A549 (cell line): ENCODE results near the gene LMO7. TPM values are rescaled to one million over a fixed set of nuclear protein-coding genes. Genes with fewer than 3 reads are reported as not detected.
A peak's percentile ranks its signal among the peaks of the same experiment; 100 is the strongest.

Experiments used
- ATAC-seq, 2 experiments: fragments of 200-7000 bp in 1 of 2; fragments of >200 bp in 1 of 2; cut with Nextera tagmentation in 1 of 2; cut with Tn5 transposase in 1 of 2; 3 replicates each; pipeline versions ENCODE4 v1.8.0 to v1.9.1; 2018 to 2020; ENCODE audit warnings: mild to moderate bottlenecking in 1 of 2, moderate library complexity in 1 of 2
- CTCF ChIA-PET: fragments of 300-600 bp; sonication (Branson Sonifier 250); formaldehyde crosslinking; extraction: SDS; loops from one replicate; lab custom pipeline; 2021; ENCODE audit warnings: antibody characterized with exemption, inconsistent platforms; lab: Yijun Ruan, JAX
- POLR2A ChIA-PET: fragments of 350-600 bp; formaldehyde crosslinking; extraction: SDS; loops from one replicate; lab custom pipeline; 2021; ENCODE audit warnings: antibody characterized with exemption, inconsistent platforms; lab: Yijun Ruan, JAX
- DNase-seq, 2 experiments: peaks; one replicate each; pipeline versions ENCODE4 v3.0.0 to v3.0.0-alpha.2; 2011 to 2016; ENCODE audit warnings: low read depth in 1 of 2, low spot score in 1 of 2
- FAIRE-seq: peaks from 2 replicates; lab custom pipeline; 2011; peaks lifted over from hg19 to GRCh38; lab: Jason Lieb, UNC
- H3K27ac ChIP-seq, 2 experiments: fragments of >200 bp; sonication (Bioruptor Twin); formaldehyde crosslinking; 3 replicates each; pipeline ENCODE4 v1.5.1; 2016 to 2017
- H3K4me1 ChIP-seq: fragments of >200 bp; sonication (Bioruptor Twin); formaldehyde crosslinking; 3 replicates; pipeline ENCODE4 v1.6.1; 2016
- H3K4me2 ChIP-seq: fragments of >200 bp; sonication (Bioruptor Twin); formaldehyde crosslinking; 3 replicates; pipeline ENCODE4 v1.6.1; 2016
- H3K4me3 ChIP-seq: fragments of >200 bp; sonication (Bioruptor Twin); formaldehyde crosslinking; 3 replicates; pipeline ENCODE4 v1.5.1; 2016
- H3K9me3 ChIP-seq: fragments of >200 bp; sonication (Bioruptor Twin); formaldehyde crosslinking; 3 replicates; pipeline ENCODE4 v1.6.1; 2016
- BCL3 ChIP-seq: fragments of >200 bp; sonication (Bioruptor Twin); formaldehyde crosslinking; IDR thresholded peaks from 3 replicates; pipeline ENCODE4 v1.6.1; 2016
- CBX8 ChIP-seq: fragments of 200-600 bp; sonication (generic); IDR thresholded peaks from 2 replicates; pipeline ENCODE4 v1.6.1; 2016
- CHD4 ChIP-seq: fragments of 200-600 bp; sonication (generic); IDR thresholded peaks from 2 replicates; pipeline ENCODE4 v1.6.1; 2016; ENCODE audit warnings: antibody characterized with exemption, mild to moderate bottlenecking, borderline replicate concordance
- CTCF ChIP-seq: fragments of >200 bp; sonication (Bioruptor Twin); formaldehyde crosslinking; IDR thresholded peaks from 3 replicates; pipeline ENCODE4 v1.5.1; 2016
- EHMT2 ChIP-seq: fragments of 200-600 bp; sonication (generic); IDR thresholded peaks from 2 replicates; pipeline ENCODE4 v1.6.1; 2016; ENCODE audit warnings: antibody characterized with exemption, low read depth, mild to moderate bottlenecking, moderate library complexity
- EP300 ChIP-seq, 2 experiments: fragments of >200 bp; sonication (Bioruptor Twin); formaldehyde crosslinking; IDR thresholded peaks; 2 replicates in 1 of 2; 3 replicates in 1 of 2; pipeline ENCODE4 v1.6.1; 2016 to 2017
- FOSB ChIP-seq: fragments of 250-450 bp; sonication (Bioruptor Pico); IDR thresholded peaks from 2 replicates; pipeline ENCODE4 v1.5.0; 2020; ENCODE audit warnings: mild to moderate bottlenecking, moderate library complexity
- HES2 ChIP-seq: fragments of >200 bp; sonication (Bioruptor Twin); formaldehyde crosslinking; IDR thresholded peaks from 2 replicates; pipeline ENCODE4 v1.6.1; 2016
- HOXB13 ChIP-seq: fragments of 250-450 bp; sonication (Bioruptor Pico); IDR thresholded peaks from 2 replicates; pipeline ENCODE4 v1.5.0; 2020; ENCODE audit warnings: low read depth, mild to moderate bottlenecking, moderate library complexity
- JUN ChIP-seq, 2 experiments: fragments of >200 bp; sonication (Bioruptor Twin); formaldehyde crosslinking; IDR thresholded peaks; 2 replicates in 1 of 2; 3 replicates in 1 of 2; pipeline ENCODE4 v1.6.1; 2016 to 2017
- JUNB ChIP-seq: fragments of >200 bp; sonication (Bioruptor Twin); formaldehyde crosslinking; IDR thresholded peaks from 2 replicates; pipeline ENCODE4 v1.6.1; 2016
- MAX ChIP-seq: IDR thresholded peaks from 2 replicates; pipeline ENCODE4 v1.6.1; 2012
- MYC ChIP-seq: IDR thresholded peaks from 2 replicates; pipeline ENCODE4 v1.6.1; 2012; ENCODE audit warnings: mild to moderate bottlenecking, inconsistent platforms, low read length, improper control_type of control experiment, borderline replicate concordance
- NPAS2 ChIP-seq: fragments of 250-450 bp; sonication (Bioruptor Pico); IDR thresholded peaks from 2 replicates; pipeline ENCODE4 v1.8.0; 2022; ENCODE audit warnings: mild to moderate bottlenecking, moderate library complexity, borderline replicate concordance
- NR3C1 ChIP-seq: fragments of >200 bp; sonication (Bioruptor Twin); formaldehyde crosslinking; IDR thresholded peaks from 3 replicates; pipeline ENCODE4 v1.6.1; 2017
- PHF8 ChIP-seq: fragments of 200-600 bp; sonication (generic); IDR thresholded peaks from 2 replicates; pipeline ENCODE4 v1.6.1; 2016; ENCODE audit warnings: low read depth, mild to moderate bottlenecking, antibody characterized with exemption, moderate library complexity, borderline replicate concordance
- POLR2AphosphoS2 ChIP-seq: conservative IDR thresholded peaks from 2 replicates; pipeline ENCODE4 v1.6.1; 2012; ENCODE audit warnings: low read length, improper control_type of control experiment, inconsistent platforms
- RFX5 ChIP-seq: fragments of 450-650 bp; IDR thresholded peaks from 2 replicates; pipeline ENCODE4 v1.7.1; 2014; ENCODE audit warnings: antibody characterized with exemption, mild to moderate bottlenecking, moderate library complexity
- RNF2 ChIP-seq: fragments of 200-600 bp; sonication (generic); IDR thresholded peaks from 2 replicates; pipeline ENCODE4 v1.6.1; 2016; ENCODE audit warnings: low read depth, mild to moderate bottlenecking, antibody characterized with exemption, moderate library complexity, borderline replicate concordance
- SMC3 ChIP-seq: fragments of >200 bp; sonication (Bioruptor Twin); formaldehyde crosslinking; IDR thresholded peaks from 3 replicates; pipeline ENCODE4 v1.6.1; 2018; ENCODE audit warnings: inconsistent platforms
- SREBF2 ChIP-seq: fragments of 450-650 bp; IDR thresholded peaks from 2 replicates; pipeline ENCODE4 v1.6.1; 2014; ENCODE audit warnings: mild to moderate bottlenecking, moderate library complexity
- TFCP2L1 ChIP-seq: fragments of 250-450 bp; sonication (Bioruptor Pico); IDR thresholded peaks from 2 replicates; pipeline ENCODE4 v1.5.0; 2021; ENCODE audit warnings: mild to moderate bottlenecking
- TP53 ChIP-seq: fragments of 250-450 bp; sonication (Bioruptor Pico); IDR thresholded peaks from 2 replicates; pipeline ENCODE4 v1.5.0; 2021; ENCODE audit warnings: mild to moderate bottlenecking, moderate library complexity
- USF2 ChIP-seq: fragments of 450-650 bp; IDR thresholded peaks from 2 replicates; pipeline ENCODE4 v1.6.1; 2014; ENCODE audit warnings: antibody characterized with exemption
- ZFP36 ChIP-seq: fragments of 450-650 bp; IDR thresholded peaks from 2 replicates; pipeline ENCODE4 v1.6.1; 2014; ENCODE audit warnings: borderline replicate concordance; ENCODE audit not compliant: partially characterized antibody
- WGBS: methylation state at CpG from one replicate; pipeline ENCODE4 v1.1.6; 2017; ENCODE audit errors: missing lambda C conversion rate; 5-methylcytosine and 5-hydroxymethylcytosine counted together
- polyA plus RNA-seq, 4 experiments: library from polyadenylated mRNA; depleted of rRNA in 3 of 4; stranded (reverse); fragments of >200 nt; fragmentation: RNase III in 1 of 4; extraction: RNeasy Plus Mini Kit Qiagen cat#74134 plus additional on column Dnase treatment in 1 of 4; gene quantifications; 2 replicates in 3 of 4; 3 replicates in 1 of 4; pipeline ENCODE4 v1.2.3, GENCODE V29; 2011 to 2017

The LMO7 gene
- polyA plus RNA-seq, 2 of the 4 experiments (the other 2 are of a cell fraction): 23.4 to 33.2 TPM

GRCh38 chr13:75621147-75621546 is 15.0 kb upstream of the LMO7 start:
- H3K4me3 ChIP-seq: no peak overlapping the region
- DNase-seq: no peak
- no peak overlapping the region for H3K27ac ChIP-seq
- 79% methylated on average over 2 of the region's 2 CpGs for WGBS
- TF ChIP-seq CHD4 (no peak), MAX (no peak), RFX5 (no peak), ZFP36 (no peak), USF2 (no peak), FOSB (CRISPR knock-in tag) (no peak), SREBF2 (no peak), MYC (no peak)
- POLR2A ChIA-PET: no interaction called here
- H3K4me2 ChIP-seq: no peak overlapping the region
- CTCF ChIA-PET: no interaction called here
- no peaks in the 10 kb centered on the region for H3K4me1 ChIP-seq
- H3K9me3 ChIP-seq: no peaks in the 10 kb centered on the region
- ATAC-seq: no peak
- FAIRE-seq: no peak

- FAIRE-seq: no peak
- Histone ChIP-seq H3K4me1 (no peaks in the 10 kb centered on the region), H3K9me3 (no peaks in the 10 kb centered on the region), H3K27ac (no peak overlapping the region), H3K4me2 (no peak overlapping the region), H3K4me3 (no peak overlapping the region)
- ATAC-seq: no peak
- ChIA-PET POLR2A (no interaction called here), CTCF (no interaction called here)
- WGBS: 64% methylated on average over 4 of the region's 4 CpGs
- DNase-seq: no peak
- TF ChIP-seq SREBF2 (no peak), NPAS2 (CRISPR knock-in tag) (no peak), BCL3 (no peak), SMC3 (no peak), CBX8 (no peak), PHF8 (no peak), HES2 (no peak)
Observed at GRCh38 chr13:75628801-75629200, 7.3 kb upstream of the LMO7 start.

GRCh38 chr13:75633285-75633684 is 2.8 kb upstream of the LMO7 start:
- ATAC-seq: no peak
- POLR2A ChIA-PET: no interaction called here
- CTCF ChIA-PET: interaction anchor here (0.6 kb wide), 1 partner anchor 41 kb away, joined by 3 read pairs; no protein-coding TSS in a partner anchor

GRCh38 chr13:75635101-75635827 is 866 bp upstream of the LMO7 start:
- ChIA-PET POLR2A (no interaction called here), CTCF (no interaction called here)
- DNase-seq (no peak), FAIRE-seq (no peak), ATAC-seq (0 out of 6 replicates have a peak, but pooled peaks of 1 of the 2 experiments have one; percentile 8)
- peak overlapping the region; percentile 59 for H3K4me3 ChIP-seq
- no peaks in the 10 kb centered on the region for H3K4me1 ChIP-seq
- 93% methylated on average over 15 of the region's 49 CpGs for WGBS
- H3K4me2 ChIP-seq: peak overlapping the region; percentile 98
- H3K9me3 ChIP-seq: no peaks in the 10 kb centered on the region
- H3K27ac ChIP-seq: peak overlapping the region; percentile 51 to 87; a peak in 5 of 6 replicates
- TF ChIP-seq HES2 (no peak), JUNB (no peak), EHMT2 (no peak), CTCF (no peak), TFCP2L1 (no peak), POLR2AphosphoS2 (no peak), PHF8 (no peak), EP300 (IDR thresholded peaks at IDR 0.05) (no peak), TP53 (CRISPR knock-in tag) (no peak), RNF2 (no peak), HOXB13 (CRISPR knock-in tag) (no peak), NR3C1 (no peak)

More at GRCh38 chr13:75633285-75633684, 2.8 kb upstream of the LMO7 start:
- 22% methylated on average over 2 of the region's 2 CpGs for WGBS
- Histone ChIP-seq H3K9me3 (no peaks in the 10 kb centered on the region), H3K4me2 (no peak overlapping the region), H3K4me3 (no peak overlapping the region), H3K27ac (no peak overlapping the region), H3K4me1 (no peaks in the 10 kb centered on the region)
- TF ChIP-seq TP53 (CRISPR knock-in tag) (no peak), JUN (IDR thresholded peaks at IDR 0.05) (no peak)
- FAIRE-seq (no peak), DNase-seq (no peak)
